GM23248 (cell line): ENCODE results near the gene CHN2. TPM values are rescaled to one million over a fixed set of nuclear protein-coding genes. Genes with fewer than 3 reads are reported as not detected.

Experiments
- DNase-seq: peaks from one replicate; pipeline ENCODE4 v3.0.0-alpha.2; 2015
- H2AFZ ChIP-seq: fragments of 200-600 bp; sonication (generic); 2 replicates; pipeline ENCODE4 v1.6.1; 2016; ENCODE audit warnings: antibody characterized with exemption
- H3F3A ChIP-seq: fragments of 200-600 bp; sonication (generic); 2 replicates; pipeline ENCODE4 v1.6.1; 2016; ENCODE audit warnings: mild to moderate bottlenecking, antibody characterized with exemption, mixed run types; ENCODE audit not compliant: insufficient read depth
- H3K27ac ChIP-seq: fragments of 200-600 bp; sonication (generic); 2 replicates; pipeline ENCODE4 v1.5.1; 2016; ENCODE audit warnings: mild to moderate bottlenecking
- H3K27me3 ChIP-seq: fragments of 200-600 bp; sonication (generic); replicated peaks from 2 replicates; pipeline ENCODE4 v1.6.1; 2016; ENCODE audit warnings: mild to moderate bottlenecking; ENCODE audit not compliant: insufficient read depth
- H3K36me3 ChIP-seq: fragments of 200-600 bp; sonication (generic); 2 replicates; pipeline ENCODE4 v1.6.1; 2016; ENCODE audit warnings: low read depth, mild to moderate bottlenecking
- H3K4me1 ChIP-seq: fragments of 200-600 bp; sonication (generic); 2 replicates; pipeline ENCODE4 v1.6.1; 2016; ENCODE audit warnings: mild to moderate bottlenecking; ENCODE audit not compliant: insufficient read depth
- H3K4me2 ChIP-seq: fragments of 200-600 bp; sonication (generic); one replicate; pipeline ENCODE4 v1.6.1; 2016; ENCODE audit warnings: mild to moderate bottlenecking; ENCODE audit not compliant: unreplicated experiment
- H3K4me3 ChIP-seq: fragments of 200-600 bp; sonication (generic); 2 replicates; pipeline ENCODE4 v1.5.1; 2016; ENCODE audit warnings: mild to moderate bottlenecking
- H3K79me2 ChIP-seq: fragments of 200-600 bp; sonication (generic); 2 replicates; pipeline ENCODE4 v1.6.1; 2016; ENCODE audit warnings: mild to moderate bottlenecking; ENCODE audit not compliant: insufficient read depth
- H3K9ac ChIP-seq: fragments of 200-600 bp; sonication (generic); 2 replicates; pipeline ENCODE4 v1.6.1; 2016; ENCODE audit warnings: mild to moderate bottlenecking
- H3K9me2 ChIP-seq: fragments of 200-600 bp; sonication (generic); 2 replicates; pipeline ENCODE4 v1.6.1; 2016; ENCODE audit warnings: mixed run types, mild to moderate bottlenecking, moderate library complexity; ENCODE audit not compliant: insufficient read depth
- H3K9me3 ChIP-seq: fragments of 200-600 bp; sonication (generic); one replicate; pipeline ENCODE4 v1.6.1; 2017; ENCODE audit warnings: low read depth
- H4K20me1 ChIP-seq: fragments of 200-600 bp; sonication (generic); 2 replicates; pipeline ENCODE4 v1.6.0; 2016; ENCODE audit not compliant: insufficient read depth
- EZH2 ChIP-seq: fragments of 200-600 bp; sonication (generic); IDR thresholded peaks from 2 replicates; pipeline ENCODE4 v1.6.1; 2018; ENCODE audit warnings: antibody characterized with exemption, mild to moderate bottlenecking; ENCODE audit not compliant: insufficient read depth, poor library complexity, severe bottlenecking
- EZH2phosphoT487 ChIP-seq: fragments of 200-600 bp; sonication (generic); IDR thresholded peaks from 2 replicates; pipeline ENCODE4 v1.6.1; 2018; ENCODE audit warnings: antibody characterized with exemption, moderate library complexity, mild to moderate bottlenecking, low read depth; ENCODE audit not compliant: insufficient read depth
- WGBS, 2 experiments: methylation state at CpG; one replicate each; pipeline ENCODE4 v1.1.6; 2015 to 2017; ENCODE audit warnings: low lambda C conversion rate in 2 of 2, low coverage in 1 of 2; ENCODE audit errors: missing lambda C conversion rate in 2 of 2; 5-methylcytosine and 5-hydroxymethylcytosine counted together
- in situ Hi-C: fragments of 300-500 bp; cut with MboI; formaldehyde crosslinking; loops from 2 replicates; pipeline ENCODE4 v1.15.0; 2020
- polyA plus RNA-seq: library from polyadenylated mRNA; unstranded; fragments of >200 nt; fragmentation: Nextera tagmentation; extraction: Ambion mirVana; gene quantifications from 2 replicates; pipeline ENCODE4 v1.2.1, GENCODE V29; 2016
- total RNA-seq: library from RNA; depleted of rRNA; stranded (reverse); fragments of >200 nt; shearing (Covaris generic); gene quantifications from 2 replicates; pipeline ENCODE4 v1.2.3, GENCODE V29; 2014

Gene CHN2
- total and polyA plus RNA-seq, 2 experiments from 2014 or later: 1.5 to 2.3 TPM

GRCh38 chr7:29432721-29433120 lies 238.1 kb downstream of the CHN2 start:
- Histone ChIP-seq H3K79me2 (no peaks in the 10 kb centered on the region), H3F3A (no peaks in the 10 kb centered on the region), H3K27ac (no peak overlapping the region), H3K4me2 (no peak overlapping the region), H3K4me3 (no peak overlapping the region), H4K20me1 (no peaks in the 10 kb centered on the region), H2AFZ (no peak overlapping the region), H3K36me3 (no peaks in the 10 kb centered on the region), H3K27me3 (no peaks in the 10 kb centered on the region), H3K9ac (no peak overlapping the region), H3K4me1 (no peaks in the 10 kb centered on the region), H3K9me2 (no peaks in the 10 kb centered on the region), H3K9me3 (no peaks in the 10 kb centered on the region)
- in situ Hi-C loops: no loop called here
- no peak for TF ChIP-seq EZH2
- TF ChIP-seq EZH2phosphoT487: no peak
- 70 to 74% methylated on average over 7 of the region's 7 CpGs for WGBS, 2 experiments
- no peak for DNase-seq

DNA sequence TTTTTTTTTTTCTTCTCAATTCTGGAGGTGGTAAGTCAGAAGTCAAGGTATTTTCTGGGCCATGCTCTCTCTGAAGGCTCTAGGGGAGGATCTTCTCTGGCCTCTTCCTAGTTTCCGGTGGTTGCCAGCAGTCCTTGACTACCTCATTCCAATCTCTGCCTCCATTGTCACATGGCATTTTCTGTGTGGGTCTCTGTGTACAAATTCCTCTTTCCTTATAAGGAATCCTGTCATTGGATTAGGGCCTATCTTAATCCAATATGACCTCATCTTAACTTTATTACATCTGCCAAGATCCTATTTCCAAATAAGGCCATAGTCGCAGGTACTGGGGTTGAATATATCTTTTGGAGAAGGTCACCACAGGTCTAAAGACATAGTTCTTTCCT lies 239.8 kb downstream of the CHN2 start:
- Histone ChIP-seq H3K4me2 (no peak overlapping the region), H2AFZ (no peak overlapping the region), H3K27ac (no peak overlapping the region), H4K20me1 (no peaks in the 10 kb centered on the region), H3K9ac (no peak overlapping the region), H3K36me3 (no peaks in the 10 kb centered on the region), H3K79me2 (no peaks in the 10 kb centered on the region), H3K4me3 (no peak overlapping the region), H3F3A (no peaks in the 10 kb centered on the region), H3K4me1 (no peaks in the 10 kb centered on the region), H3K27me3 (no peaks in the 10 kb centered on the region), H3K9me3 (no peaks in the 10 kb centered on the region), H3K9me2 (no peaks in the 10 kb centered on the region)
- in situ Hi-C loops: no loop called here
- WGBS, 2 experiments: 96 to 97% methylated on average over 2 of the region's 2 CpGs
- TF ChIP-seq EZH2: no peak
- no peak for TF ChIP-seq EZH2phosphoT487
- no peak for DNase-seq

- TF ChIP-seq EZH2: no peak
- TF ChIP-seq EZH2phosphoT487: no peak
Measured at GRCh38 chr7:29435167-29435566, 240.6 kb downstream of the CHN2 start.

GRCh38 chr7:29435902-29436301 lies 241.3 kb downstream of the CHN2 start:
- H3K27ac ChIP-seq: no peak overlapping the region
- H4K20me1 ChIP-seq: no peaks in the 10 kb centered on the region
- no peak for DNase-seq
- TF ChIP-seq EZH2phosphoT487 (no peak), EZH2 (no peak)
- no peaks in the 10 kb centered on the region for H3K27me3 ChIP-seq
- H3K79me2 ChIP-seq: no peaks in the 10 kb centered on the region
- no peaks in the 10 kb centered on the region for H3F3A ChIP-seq
- no peak overlapping the region for H3K4me3 ChIP-seq
- in situ Hi-C loops: no loop called here
- H3K9ac ChIP-seq: no peak overlapping the region
- no peaks in the 10 kb centered on the region for H3K36me3 ChIP-seq
- H2AFZ ChIP-seq: no peak overlapping the region
- no peaks in the 10 kb centered on the region for H3K9me2 ChIP-seq
- H3K4me1 ChIP-seq: no peaks in the 10 kb centered on the region
- WGBS, 2 experiments: 62 to 69% methylated on average over 3 of the region's 3 CpGs
- no peaks in the 10 kb centered on the region for H3K9me3 ChIP-seq
- no peak overlapping the region for H3K4me2 ChIP-seq

More at GRCh38 chr7:29435167-29435566, 240.6 kb downstream of the CHN2 start:
- H3K79me2 ChIP-seq: no peaks in the 10 kb centered on the region
- no peak overlapping the region for H3K4me3 ChIP-seq
- H3K36me3 ChIP-seq: no peaks in the 10 kb centered on the region
- in situ Hi-C loops: no loop called here
- H3K9me2 ChIP-seq: no peaks in the 10 kb centered on the region
- H3F3A ChIP-seq: no peaks in the 10 kb centered on the region
- H3K4me1 ChIP-seq: no peaks in the 10 kb centered on the region
- no peak overlapping the region for H2AFZ ChIP-seq
- H3K4me2 ChIP-seq: no peak overlapping the region
- H3K9me3 ChIP-seq: no peaks in the 10 kb centered on the region
- H3K27ac ChIP-seq: no peak overlapping the region
- DNase-seq: no peak
- H3K27me3 ChIP-seq: no peaks in the 10 kb centered on the region
- H3K9ac ChIP-seq: no peak overlapping the region
- H4K20me1 ChIP-seq: no peaks in the 10 kb centered on the region

DNA sequence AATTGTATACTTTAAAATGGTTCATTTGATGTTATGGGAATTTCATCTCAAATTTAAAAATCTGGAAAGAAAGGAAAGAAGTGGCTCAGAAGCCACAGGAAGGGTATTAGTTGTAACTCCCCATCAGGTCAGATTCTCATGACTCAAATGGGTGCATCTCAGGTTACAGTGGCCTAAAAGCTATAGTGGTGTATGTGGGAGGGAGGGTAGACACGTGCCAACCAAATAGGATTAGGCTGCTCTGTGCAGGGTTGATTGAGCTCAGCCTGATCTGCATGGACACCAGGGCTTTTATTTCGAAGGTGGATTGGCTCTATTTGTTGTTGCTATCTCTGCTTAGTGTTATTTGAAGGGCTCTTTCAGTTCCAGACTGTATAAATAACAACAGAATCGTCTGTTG lies 247.6 kb downstream of the CHN2 start:
- no peak overlapping the region for H3K9ac ChIP-seq
- no peaks in the 10 kb centered on the region for H3K9me3 ChIP-seq
- H3K36me3 ChIP-seq: no peaks in the 10 kb centered on the region
- 29 to 36% methylated on average over 3 of the region's 3 CpGs for WGBS, 2 experiments
- H3K4me3 ChIP-seq: no peak overlapping the region
- H3K27me3 ChIP-seq: no peaks in the 10 kb centered on the region
- H3K4me1 ChIP-seq: no peaks in the 10 kb centered on the region
- no peak overlapping the region for H2AFZ ChIP-seq
- TF ChIP-seq EZH2phosphoT487 (no peak), EZH2 (no peak)
- H3K9me2 ChIP-seq: no peaks in the 10 kb centered on the region
- peak; percentile 51 for DNase-seq
- H4K20me1 ChIP-seq: no peaks in the 10 kb centered on the region
- no peaks in the 10 kb centered on the region for H3F3A ChIP-seq
- no peak overlapping the region for H3K4me2 ChIP-seq
- no peak overlapping the region for H3K27ac ChIP-seq
- in situ Hi-C loops: no loop called here
- no peaks in the 10 kb centered on the region for H3K79me2 ChIP-seq
